Vagina (tissue), 2 donors: ENCODE results near the gene MELTF.

ENCODE experiments used
- CTCF ChIP-seq, 3 experiments: fragments of 450-650 bp in 2 of 3; fragments of 200-600 bp in 1 of 3; sonication (generic) in 1 of 3; IDR thresholded peaks; one replicate each; pipeline ENCODE4 v1.5.1; 2017 to 2019; ENCODE audit warnings: antibody characterized with exemption in 3 of 3, mild to moderate bottlenecking in 2 of 3, moderate library complexity in 2 of 3
- POLR2AphosphoS5 ChIP-seq, 2 donors: sonication (generic); formaldehyde crosslinking; IDR thresholded peaks; one replicate each; pipeline ENCODE4 v1.9.0; 2017; ENCODE audit warnings: antibody characterized with exemption in 2 of 2, mild to moderate bottlenecking in 2 of 2, low read depth in 1 of 2; ENCODE audit not compliant: insufficient read depth in 1 of 2

DNA sequence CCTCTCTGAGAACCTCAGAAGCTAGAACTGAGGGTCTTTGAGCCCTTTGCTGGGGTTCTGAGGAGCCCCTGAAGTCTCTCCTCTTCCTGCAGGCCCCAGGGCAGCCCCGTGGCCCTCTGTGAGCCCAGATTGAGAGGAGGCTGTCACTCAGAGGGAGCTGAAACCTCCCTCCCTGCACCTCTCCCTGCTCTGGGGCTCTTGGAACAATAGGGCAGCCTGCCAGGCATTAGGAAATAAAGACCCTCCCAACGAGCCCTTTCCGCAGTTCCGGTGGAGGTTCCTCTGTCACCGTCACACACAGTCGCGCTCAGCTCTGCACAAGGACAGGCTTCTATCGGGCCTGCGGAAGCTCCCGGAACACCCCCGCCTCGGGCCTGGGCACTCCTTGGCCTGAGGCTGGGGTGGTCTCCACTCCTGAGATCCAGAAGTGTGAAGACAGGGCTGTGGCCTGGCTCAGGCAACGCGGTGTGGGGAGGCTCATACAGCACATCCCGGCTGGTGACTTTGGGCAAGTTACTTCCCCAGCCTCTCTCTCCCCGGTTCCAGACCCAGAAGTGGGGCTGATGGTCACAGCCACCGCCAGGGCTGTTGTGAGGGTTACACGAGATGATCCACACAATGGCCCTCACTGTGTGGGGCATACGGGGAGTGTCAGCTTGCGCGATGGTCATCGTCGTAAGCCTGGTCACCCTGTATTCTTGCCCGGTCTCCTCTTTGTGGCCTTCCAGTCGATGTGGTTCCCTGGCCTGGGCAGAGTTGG is 17.7 kb downstream of the MELTF start:
- TF ChIP-seq CTCF (IDR thresholded peaks at IDR 0.05) (no peak), POLR2AphosphoS5 (IDR thresholded peaks at IDR 0.05; ENCODE audit: insufficient read depth in 1 of 2, low read depth in 1 of 2) (no peak)
